Upper lobe of left lung (tissue), 6 donors: ENCODE measurements around the gene SUPT6H. TPM values are rescaled to one million over a fixed set of nuclear protein-coding genes. Genes with fewer than 3 reads are reported as not detected.

Source experiments
- ATAC-seq, 2 donors: fragments of 200-7000 bp; cut with Tn5 transposase; one replicate each; pipeline ENCODE4 v1.9.1; 2022; ENCODE audit warnings: mild to moderate bottlenecking in 2 of 2, moderate library complexity in 2 of 2; ENCODE audit not compliant: low FRiP score in 2 of 2
- DNase-seq, 2 donors: peaks; one replicate each; pipeline ENCODE4 v3.0.0-alpha.2; 2019 to 2020
- H3K27ac ChIP-seq, 4 donors: fragments of 200-600 bp; sonication (generic); one replicate each; pipeline ENCODE4 v1.5.1; 2016 to 2019
- H3K27me3 ChIP-seq, 4 donors: fragments of 200-600 bp; sonication (generic); one replicate each; pipeline ENCODE4 v1.5.1; 2017 to 2019
- H3K36me3 ChIP-seq, 4 donors: fragments of 200-600 bp; sonication (generic); one replicate each; pipeline ENCODE4 v1.5.1; 2016 to 2019
- H3K4me1 ChIP-seq, 4 donors: fragments of 200-600 bp; sonication (generic); one replicate each; pipeline ENCODE4 v1.5.1; 2018 to 2019
- H3K4me3 ChIP-seq, 4 donors: fragments of 200-600 bp; sonication (generic); one replicate each; pipeline ENCODE4 v1.5.1; 2017 to 2019; ENCODE audit warnings: mild to moderate bottlenecking in 2 of 4, moderate library complexity in 1 of 4
- H3K9me3 ChIP-seq, 4 donors: fragments of 200-600 bp; sonication (generic); one replicate each; pipeline ENCODE4 v1.5.1; 2018 to 2019
- CTCF ChIP-seq, 6 experiments: fragments of 450-650 bp in 4 of 6; fragments of 200-600 bp in 2 of 6; sonication (generic) in 2 of 6; IDR thresholded peaks; one replicate each; pipeline ENCODE4 v1.5.1; 2016 to 2019; ENCODE audit warnings: antibody characterized with exemption in 6 of 6
- EP300 ChIP-seq, 4 donors: sonication (generic); formaldehyde crosslinking; IDR thresholded peaks; one replicate each; pipeline ENCODE4 v1.5.1; 2017; ENCODE audit warnings: antibody characterized with exemption in 4 of 4, control low read depth in 2 of 4
- POLR2A ChIP-seq, 4 donors: fragments of 450-650 bp; IDR thresholded peaks; one replicate each; pipeline ENCODE4 v1.5.1; 2016 to 2017; ENCODE audit warnings: antibody characterized with exemption in 4 of 4, mild to moderate bottlenecking in 2 of 4
- POLR2AphosphoS5 ChIP-seq, 2 donors: sonication (generic); formaldehyde crosslinking; IDR thresholded peaks; one replicate each; pipeline ENCODE4 v1.5.1; 2017; ENCODE audit warnings: antibody characterized with exemption in 2 of 2
- WGBS, 2 donors: methylation state at CpG; one replicate each; pipeline ENCODE4 v1.1.5; 2017 to 2018; 5-methylcytosine and 5-hydroxymethylcytosine counted together
- total RNA-seq, 6 donors: library from RNA; depleted of rRNA in 4 of 6; stranded (reverse); fragments of >200 nt in 4 of 6; gene quantifications; one replicate each; pipeline versions ENCODE4 v1.1.0 to v1.2.1, GENCODE V29; 2016 to 2021
- donor health status: DM: no; HTN: no; CAD: no; lungs with moderate emphysema.
- donor health status: DM: no; HTN: yes; CAD: no; lungs with severe emphysema.

Gene SUPT6H
- total RNA-seq, 6 donors from 2014 or later, result 57.3 to 128 (median 71.5) TPM

- no peak for TF ChIP-seq EP300 (IDR thresholded peaks at IDR 0.05)
- TF ChIP-seq POLR2A (IDR thresholded peaks at IDR 0.05), result no peak
- H3K4me1 ChIP-seq, result no peaks in the 10 kb centered on the region
- no peak overlapping the region for H3K4me3 ChIP-seq
- 83 to 94% methylated on average over 3 of the region's 3 CpGs for WGBS, 2 donors
- H3K9me3 ChIP-seq, result no peaks in the 10 kb centered on the region
- no peak overlapping the region for H3K27ac ChIP-seq
- DNase-seq (no peak), ATAC-seq (no peak)
- H3K36me3 ChIP-seq, result peaks cover 86 to 99% (median 96%) of the 10 kb centered on the region in 4 donors
- no peaks in the 10 kb centered on the region for H3K27me3 ChIP-seq
Measured at GRCh38 chr17:28675490-28675889, 13.5 kb downstream of the SUPT6H start.

- no peak overlapping the region for H3K4me3 ChIP-seq
- peaks cover 89 to 100% (median 97%) of the 10 kb centered on the region in 4 donors for H3K36me3 ChIP-seq
- WGBS, 2 donors, result 88 to 89% methylated on average over 7 of the region's 7 CpGs
- DNase-seq (no peak), ATAC-seq (no peak)
- no peaks in the 10 kb centered on the region for H3K9me3 ChIP-seq
- TF ChIP-seq EP300 (IDR thresholded peaks at IDR 0.05) (no peak), POLR2A (IDR thresholded peaks at IDR 0.05) (no peak), POLR2AphosphoS5 (IDR thresholded peaks at IDR 0.05) (no peak), CTCF (IDR thresholded peaks at IDR 0.05) (no peak)
- H3K27me3 ChIP-seq, result no peaks in the 10 kb centered on the region
- no peak overlapping the region for H3K27ac ChIP-seq
- H3K4me1 ChIP-seq, result no peaks in the 10 kb centered on the region
Measured at GRCh38 chr17:28675980-28676379, 14.0 kb downstream of the SUPT6H start.

- Histone ChIP-seq H3K4me3 (no peak overlapping the region), H3K9me3 (no peaks in the 10 kb centered on the region), H3K27me3 (no peaks in the 10 kb centered on the region), H3K4me1 (no peaks in the 10 kb centered on the region), H3K27ac (no peak overlapping the region), H3K36me3 (peaks cover 88 to 100% (median 99%) of the 10 kb centered on the region in 4 donors)
- no peak for DNase-seq
- 95 to 98% methylated on average over 9 to 11 of the region's 11 CpGs for WGBS, 2 donors
- TF ChIP-seq CTCF (IDR thresholded peaks at IDR 0.05), result no peak
- TF ChIP-seq EP300 (IDR thresholded peaks at IDR 0.05), result no peak
- no peak for TF ChIP-seq POLR2A (IDR thresholded peaks at IDR 0.05)
- TF ChIP-seq POLR2AphosphoS5 (IDR thresholded peaks at IDR 0.05), result no peak
- ATAC-seq, result no peak
Measured at GRCh38 chr17:28682655-28683054, 20.6 kb downstream of the SUPT6H start.

- 52 to 59% methylated on average over 3 of the region's 3 CpGs for WGBS, 2 donors
- no peaks in the 10 kb centered on the region for H3K9me3 ChIP-seq
- no peaks in the 10 kb centered on the region for H3K27me3 ChIP-seq
- no peak overlapping the region for H3K4me3 ChIP-seq
- no peaks in the 10 kb centered on the region for H3K4me1 ChIP-seq
- no peak overlapping the region for H3K27ac ChIP-seq
- TF ChIP-seq POLR2AphosphoS5 (IDR thresholded peaks at IDR 0.05) (no peak), POLR2A (IDR thresholded peaks at IDR 0.05) (no peak), CTCF (IDR thresholded peaks at IDR 0.05) (no peak), EP300 (IDR thresholded peaks at IDR 0.05) (no peak)
- ATAC-seq, result no peak
- H3K36me3 ChIP-seq, result peaks cover 93 to 100% (median 100%) of the 10 kb centered on the region in 4 donors
- DNase-seq, result no peak
Measured at GRCh38 chr17:28684963-28685362, 23.0 kb downstream of the SUPT6H start.

GRCh38 chr17:28685366-28685765 lies 23.4 kb downstream of the SUPT6H start:
- Histone ChIP-seq H3K4me3 (no peak overlapping the region), H3K36me3 (peaks cover 93 to 100% (median 100%) of the 10 kb centered on the region in 4 donors), H3K9me3 (no peaks in the 10 kb centered on the region), H3K27me3 (no peaks in the 10 kb centered on the region), H3K27ac (no peak overlapping the region), H3K4me1 (no peaks in the 10 kb centered on the region)
- ATAC-seq (no peak), DNase-seq (no peak)
- 93% methylated on average over 5 of the region's 5 CpGs for WGBS, 2 donors
- TF ChIP-seq POLR2A (IDR thresholded peaks at IDR 0.05) (no peak), EP300 (IDR thresholded peaks at IDR 0.05) (no peak), POLR2AphosphoS5 (IDR thresholded peaks at IDR 0.05) (no peak), CTCF (IDR thresholded peaks at IDR 0.05) (no peak)
